Measurements from ENCODE around the gene PRSS48. TPM values are rescaled to one million over a fixed set of nuclear protein-coding genes. Genes with fewer than 3 reads are reported as not detected.
A peak's percentile ranks its signal among the peaks of the same experiment; 100 is the strongest.

PRSS48 gene
- total RNA-seq, 1 donor from 2014 or later = not detected

DNA sequence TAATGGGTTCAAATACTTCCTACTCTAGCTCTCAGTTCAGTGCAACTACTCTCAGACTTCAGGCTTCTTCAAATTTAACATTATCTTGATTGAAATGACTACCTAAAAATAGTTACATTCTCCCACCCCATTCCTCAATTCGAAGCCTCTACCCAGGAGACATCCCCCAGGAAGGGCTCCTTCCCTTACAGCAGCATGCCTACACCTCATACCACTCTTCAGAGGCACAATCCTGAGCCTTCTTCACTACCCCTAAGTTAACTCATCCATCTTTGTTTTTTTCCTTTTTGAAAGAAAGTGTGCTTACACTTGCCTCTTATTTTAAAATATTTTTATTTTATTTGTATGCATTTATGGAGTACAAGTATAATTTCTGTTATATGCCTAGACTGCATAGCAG lies 17.2 kb upstream of the PRSS48 start:
- Histone ChIP-seq H4K20me1 (ENCODE audit: insufficient read depth, low read length) (no peaks in the 10 kb centered on the region), H3K4me1 (ENCODE audit: insufficient read depth, low read length) (no peaks in the 10 kb centered on the region), H3K4me3 (ENCODE audit: insufficient read depth, low read depth, low read length) (no peak overlapping the region), H3K9ac (ENCODE audit: low read length) (no peak overlapping the region), H3K79me2 (ENCODE audit: insufficient read depth, low read length) (peaks cover 3% of the 10 kb centered on the region), H3K4me2 (ENCODE audit: low read length) (no peak overlapping the region), H3K27me3 (ENCODE audit: insufficient read depth, low read length) (no peaks in the 10 kb centered on the region), H3K36me3 (ENCODE audit: insufficient read depth, low read length) (no peaks in the 10 kb centered on the region), H3K27ac (ENCODE audit: low read depth, low read length) (no peak overlapping the region), H3K9me3 (ENCODE audit: insufficient read depth, low read depth, low read length) (no peaks in the 10 kb centered on the region), H2AFZ (ENCODE audit: low read depth, low read length) (no peak overlapping the region)
- FAIRE-seq (no peak), DNase-seq (ENCODE audit: low read depth) (no peak)
- Mint-ChIP-seq H3K4me3 (ENCODE audit: unreplicated experiment) (no peak overlapping the region), H3K4me1 (ENCODE audit: low read depth, unreplicated experiment) (peaks cover 16% of the 10 kb centered on the region), H3K36me3 (ENCODE audit: low read depth, unreplicated experiment) (peaks cover 7% of the 10 kb centered on the region), H3K27ac (ENCODE audit: unreplicated experiment) (no peak overlapping the region), H3K9me3 (ENCODE audit: unreplicated experiment) (peaks cover 1% of the 10 kb centered on the region), H3K27me3 (ENCODE audit: low read depth, unreplicated experiment) (no peaks in the 10 kb centered on the region)
- TF ChIP-seq, protein P1, sequence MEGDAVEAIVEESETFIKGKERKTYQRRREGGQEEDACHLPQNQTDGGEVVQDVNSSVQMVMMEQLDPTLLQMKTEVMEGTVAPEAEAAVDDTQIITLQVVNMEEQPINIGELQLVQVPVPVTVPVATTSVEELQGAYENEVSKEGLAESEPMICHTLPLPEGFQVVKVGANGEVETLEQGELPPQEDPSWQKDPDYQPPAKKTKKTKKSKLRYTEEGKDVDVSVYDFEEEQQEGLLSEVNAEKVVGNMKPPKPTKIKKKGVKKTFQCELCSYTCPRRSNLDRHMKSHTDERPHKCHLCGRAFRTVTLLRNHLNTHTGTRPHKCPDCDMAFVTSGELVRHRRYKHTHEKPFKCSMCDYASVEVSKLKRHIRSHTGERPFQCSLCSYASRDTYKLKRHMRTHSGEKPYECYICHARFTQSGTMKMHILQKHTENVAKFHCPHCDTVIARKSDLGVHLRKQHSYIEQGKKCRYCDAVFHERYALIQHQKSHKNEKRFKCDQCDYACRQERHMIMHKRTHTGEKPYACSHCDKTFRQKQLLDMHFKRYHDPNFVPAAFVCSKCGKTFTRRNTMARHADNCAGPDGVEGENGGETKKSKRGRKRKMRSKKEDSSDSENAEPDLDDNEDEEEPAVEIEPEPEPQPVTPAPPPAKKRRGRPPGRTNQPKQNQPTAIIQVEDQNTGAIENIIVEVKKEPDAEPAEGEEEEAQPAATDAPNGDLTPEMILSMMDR (IDR thresholded peaks at IDR 0.05; ENCODE audit: insufficient read depth, low read depth, low read length) = no peak
- TF ChIP-seq EZH2 (IDR thresholded peaks at IDR 0.05; ENCODE audit: insufficient read depth, low read length) = no peak

DNA sequence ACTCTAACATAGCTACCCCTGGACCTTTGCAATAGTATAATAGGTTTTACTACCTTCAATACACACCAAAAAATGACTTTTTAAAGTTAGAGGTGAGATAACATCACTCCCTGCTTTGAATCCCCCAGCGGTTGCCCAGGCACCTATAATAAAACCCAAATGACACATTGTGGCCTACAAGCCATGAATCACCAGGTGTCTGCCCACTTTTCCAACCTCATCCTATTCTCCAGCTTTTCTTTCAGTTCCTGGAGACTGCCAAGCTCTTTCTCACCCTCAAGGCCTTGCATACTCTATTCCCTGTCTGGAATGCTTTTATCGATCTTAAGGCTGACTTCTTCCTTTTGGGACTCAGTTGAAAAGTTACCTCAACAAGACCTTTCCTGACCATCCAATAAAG lies 16.4 kb upstream of the PRSS48 start:
- H3K4me1 Mint-ChIP-seq (ENCODE audit: low read depth, unreplicated experiment) = peaks cover 16% of the 10 kb centered on the region
- H3K9me3 ChIP-seq (ENCODE audit: insufficient read depth, low read depth, low read length) = no peaks in the 10 kb centered on the region
- no peak overlapping the region for H3K4me3 Mint-ChIP-seq (ENCODE audit: unreplicated experiment)
- H3K27me3 Mint-ChIP-seq (ENCODE audit: low read depth, unreplicated experiment) = no peaks in the 10 kb centered on the region
- H3K9ac ChIP-seq (ENCODE audit: low read length) = no peak overlapping the region
- no peak overlapping the region for H3K4me2 ChIP-seq (ENCODE audit: low read length)
- DNase-seq (ENCODE audit: low read depth) = peak; percentile 63
- no peak overlapping the region for H2AFZ ChIP-seq (ENCODE audit: low read depth, low read length)
- no peak overlapping the region for H3K27ac Mint-ChIP-seq (ENCODE audit: unreplicated experiment)
- H3K9me3 Mint-ChIP-seq (ENCODE audit: unreplicated experiment) = peaks cover 1% of the 10 kb centered on the region
- H3K4me1 ChIP-seq (ENCODE audit: insufficient read depth, low read length) = no peaks in the 10 kb centered on the region
- peaks cover 3% of the 10 kb centered on the region for H3K79me2 ChIP-seq (ENCODE audit: insufficient read depth, low read length)
- no peaks in the 10 kb centered on the region for H3K27me3 ChIP-seq (ENCODE audit: insufficient read depth, low read length)
- no peak overlapping the region for H3K27ac ChIP-seq (ENCODE audit: low read depth, low read length)
- no peaks in the 10 kb centered on the region for H4K20me1 ChIP-seq (ENCODE audit: insufficient read depth, low read length)
- peaks cover 7% of the 10 kb centered on the region for H3K36me3 Mint-ChIP-seq (ENCODE audit: low read depth, unreplicated experiment)
- H3K36me3 ChIP-seq (ENCODE audit: insufficient read depth, low read length) = no peaks in the 10 kb centered on the region
- no peak overlapping the region for H3K4me3 ChIP-seq (ENCODE audit: insufficient read depth, low read depth, low read length)
- FAIRE-seq = no peak
- no peak for TF ChIP-seq EZH2 (IDR thresholded peaks at IDR 0.05; ENCODE audit: insufficient read depth, low read length)
- TF ChIP-seq, protein P1 (IDR thresholded peaks at IDR 0.05; ENCODE audit: insufficient read depth, low read depth, low read length) = no peak

DNA sequence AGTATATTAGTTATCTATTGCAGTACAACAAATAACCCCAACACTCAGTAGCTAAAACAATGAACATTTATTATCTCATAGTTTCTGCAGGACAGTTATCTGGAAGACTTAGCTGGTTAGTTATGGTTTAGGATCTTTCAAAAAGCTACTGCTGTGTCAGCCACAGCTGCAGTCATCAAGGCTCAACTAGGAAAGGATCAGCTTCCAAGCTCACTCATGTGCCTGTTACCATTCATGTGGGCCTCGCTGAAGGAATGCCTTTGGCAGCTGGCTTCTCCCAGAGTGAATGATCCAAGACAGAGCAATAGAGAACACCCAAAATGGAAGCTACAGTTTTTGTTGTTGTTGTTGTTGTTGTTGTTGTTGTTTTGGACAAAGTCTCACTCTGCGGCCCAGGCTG lies 13.5 kb upstream of the PRSS48 start:
- no peaks in the 10 kb centered on the region for H3K27me3 ChIP-seq (ENCODE audit: insufficient read depth, low read length)
- peaks cover 3% of the 10 kb centered on the region for H3K79me2 ChIP-seq (ENCODE audit: insufficient read depth, low read length)
- H3K36me3 ChIP-seq (ENCODE audit: insufficient read depth, low read length) = no peaks in the 10 kb centered on the region
- Mint-ChIP-seq H3K36me3 (ENCODE audit: low read depth, unreplicated experiment) (peaks cover 3% of the 10 kb centered on the region), H3K4me1 (ENCODE audit: low read depth, unreplicated experiment) (peaks cover 22% of the 10 kb centered on the region), H3K9me3 (ENCODE audit: unreplicated experiment) (no peaks in the 10 kb centered on the region), H3K27me3 (ENCODE audit: low read depth, unreplicated experiment) (no peaks in the 10 kb centered on the region), H3K27ac (ENCODE audit: unreplicated experiment) (no peak overlapping the region), H3K4me3 (ENCODE audit: unreplicated experiment) (no peak overlapping the region)
- FAIRE-seq (no peak), DNase-seq (ENCODE audit: low read depth) (no peak)
- H3K4me3 ChIP-seq (ENCODE audit: insufficient read depth, low read depth, low read length) = no peak overlapping the region
- no peak overlapping the region for H2AFZ ChIP-seq (ENCODE audit: low read depth, low read length)
- H3K4me2 ChIP-seq (ENCODE audit: low read length) = no peak overlapping the region
- H3K4me1 ChIP-seq (ENCODE audit: insufficient read depth, low read length) = no peaks in the 10 kb centered on the region
- no peaks in the 10 kb centered on the region for H3K9me3 ChIP-seq (ENCODE audit: insufficient read depth, low read depth, low read length)
- no peak overlapping the region for H3K27ac ChIP-seq (ENCODE audit: low read depth, low read length)
- TF ChIP-seq, protein P1 (IDR thresholded peaks at IDR 0.05; ENCODE audit: insufficient read depth, low read depth, low read length) = no peak
- TF ChIP-seq EZH2 (IDR thresholded peaks at IDR 0.05; ENCODE audit: insufficient read depth, low read length) = no peak
- H3K9ac ChIP-seq (ENCODE audit: low read length) = no peak overlapping the region
- no peaks in the 10 kb centered on the region for H4K20me1 ChIP-seq (ENCODE audit: insufficient read depth, low read length)
